ENCODE data around the gene OGFOD2.

Gene OGFOD2

GRCh38 chr12:123026094-123026853, 51.2 kb downstream of the OGFOD2 start:
- DNase-seq (ENCODE audit: low read depth): no peak
- TF ChIP-seq CTCF (conservative IDR thresholded peaks at IDR 0.05; ENCODE audit: control insufficient read depth, insufficient read depth, low read depth, low read length): no peak
- H3K4me3 ChIP-seq (ENCODE audit: control insufficient read depth, low read depth, low read length): no peak overlapping the region

- TF ChIP-seq CTCF (conservative IDR thresholded peaks at IDR 0.05; ENCODE audit: control insufficient read depth, insufficient read depth, low read depth, low read length): no peak
- no peak overlapping the region for H3K4me3 ChIP-seq (ENCODE audit: control insufficient read depth, low read depth, low read length)
- DNase-seq (ENCODE audit: low read depth): no peak
Observed at GRCh38 chr12:123027726-123028445, 52.8 kb downstream of the OGFOD2 start.

GRCh38 chr12:123028475-123028874, 53.4 kb downstream of the OGFOD2 start:
- DNase-seq (ENCODE audit: low read depth): no peak
- no peak overlapping the region for H3K4me3 ChIP-seq (ENCODE audit: control insufficient read depth, low read depth, low read length)
- TF ChIP-seq CTCF (conservative IDR thresholded peaks at IDR 0.05; ENCODE audit: control insufficient read depth, insufficient read depth, low read depth, low read length): no peak

GRCh38 chr12:123029550-123029949, 54.5 kb downstream of the OGFOD2 start:
- no peak for DNase-seq (ENCODE audit: low read depth)
- no peak for TF ChIP-seq CTCF (conservative IDR thresholded peaks at IDR 0.05; ENCODE audit: control insufficient read depth, insufficient read depth, low read depth, low read length)
- no peak overlapping the region for H3K4me3 ChIP-seq (ENCODE audit: control insufficient read depth, low read depth, low read length)

Data from fibroblast of mammary gland (primary cell).